Omental fat pad (tissue), 4 donors: Measurements from ENCODE around the gene HIRIP3. TPM values are rescaled to one million over a fixed set of nuclear protein-coding genes. Genes with fewer than 3 reads are reported as not detected.

Experiments
- ATAC-seq: fragments of 150-250 bp; one replicate; pipeline ENCODE4 v1.9.1; 2016; ENCODE audit warnings: mild to moderate bottlenecking, moderate library complexity; ENCODE audit not compliant: low FRiP score
- DNase-seq: peaks from one replicate; pipeline ENCODE4 v3.0.0-alpha.2; 2019; ENCODE audit warnings: low spot score
- CTCF ChIP-seq, 3 donors: fragments of 450-650 bp; IDR thresholded peaks; one replicate each; pipeline ENCODE4 v1.5.1; 2016 to 2017; ENCODE audit warnings: antibody characterized with exemption in 3 of 3, mild to moderate bottlenecking in 3 of 3, moderate library complexity in 2 of 3
- total RNA-seq, 4 donors: library from RNA; depleted of rRNA; stranded (reverse); fragments of >200 nt; gene quantifications; one replicate each; pipeline ENCODE4 v1.1.0, GENCODE V29; 2016

The HIRIP3 gene
- total RNA-seq, 4 donors from 2014 or later, result 5.6 to 22.2 (median 9.8) TPM

- DNase-seq, result no peak
- no peak for ATAC-seq
These were observed 13.9 kb upstream of the HIRIP3 start for GRCh38 chr16:30009085-30009862.

GRCh38 chr16:30007378-30007895, 12.0 kb upstream of the HIRIP3 start:
- TF ChIP-seq CTCF (IDR thresholded peaks at IDR 0.05), result no peak
- no peak for ATAC-seq
- DNase-seq, result no peak

More at GRCh38 chr16:30009085-30009862, 13.9 kb upstream of the HIRIP3 start:
- no peak for TF ChIP-seq CTCF (IDR thresholded peaks at IDR 0.05)

GRCh38 chr16:30006659-30007377, 11.4 kb upstream of the HIRIP3 start:
- TF ChIP-seq CTCF (IDR thresholded peaks at IDR 0.05), result no peak
- ATAC-seq (no peak), DNase-seq (no peak)

- ATAC-seq (no peak), DNase-seq (no peak)
- TF ChIP-seq CTCF (IDR thresholded peaks at IDR 0.05), result no peak
These were observed 10.7 kb upstream of the HIRIP3 start for GRCh38 chr16:30006095-30006473.

GRCh38 chr16:30005341-30006094, 10.1 kb upstream of the HIRIP3 start:
- peak in 1 of 3 donors; percentile 34 for TF ChIP-seq CTCF (IDR thresholded peaks at IDR 0.05)
- ATAC-seq, result no peak
- no peak for DNase-seq

- ATAC-seq, result no peak
- TF ChIP-seq CTCF (IDR thresholded peaks at IDR 0.05), result no peak
These were observed 9.4 kb upstream of the HIRIP3 start for GRCh38 chr16:30004811-30005242.

More at GRCh38 chr16:30004811-30005242, 9.4 kb upstream of the HIRIP3 start:
- no peak for DNase-seq
